Ovary (tissue), 3 donors: ENCODE data around the gene COPS7B.

Experiments used
- POLR2A ChIP-seq: fragments of 450-650 bp; IDR thresholded peaks from one replicate; pipeline ENCODE4 v1.6.1; 2017; ENCODE audit warnings: antibody characterized with exemption, mild to moderate bottlenecking, moderate library complexity
- TF ChIP-seq, protein P1 (sequence below), 3 donors: fragments of 450-650 bp in 2 of 3; fragments of 200-600 bp in 1 of 3; IDR thresholded peaks; one replicate each; pipeline versions ENCODE4 v1.5.1 to v1.8.0; 2016 to 2022; ENCODE audit warnings: antibody characterized with exemption in 3 of 3, mild to moderate bottlenecking in 1 of 3
- donor health status: DM: no; HTN: no; CAD: no.

DNA sequence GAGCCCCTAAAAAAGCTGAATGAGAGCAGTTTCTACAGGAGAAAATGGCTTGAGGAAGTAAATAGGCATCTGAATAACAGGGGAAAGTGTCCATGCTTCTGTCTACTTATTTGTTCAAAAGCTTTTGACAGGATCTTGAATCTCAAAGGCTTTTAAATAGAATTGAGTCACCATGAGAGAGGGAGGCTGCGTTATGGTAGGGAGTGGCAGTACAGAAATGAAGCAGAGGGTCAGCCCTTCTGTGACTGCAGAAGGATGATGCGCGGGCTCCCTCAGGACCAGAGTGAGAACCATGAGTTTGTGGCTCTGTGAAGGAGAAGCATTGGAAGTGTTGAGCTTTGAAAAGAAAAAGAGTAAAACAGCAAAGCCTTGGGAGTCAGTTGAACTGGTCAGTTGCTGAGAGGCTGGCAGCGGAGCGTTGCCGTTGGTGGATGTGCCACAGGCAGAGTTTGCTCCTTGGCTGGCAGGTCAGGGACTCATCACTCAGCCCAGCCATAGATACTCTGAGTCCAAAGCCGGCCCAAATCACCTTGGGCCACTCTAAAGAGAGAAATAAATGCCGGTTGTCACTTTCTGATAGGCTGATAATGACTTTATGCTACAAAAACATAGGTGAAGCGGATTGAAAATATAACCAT is 17.4 kb downstream of the COPS7B start:
- TF ChIP-seq, protein P1, sequence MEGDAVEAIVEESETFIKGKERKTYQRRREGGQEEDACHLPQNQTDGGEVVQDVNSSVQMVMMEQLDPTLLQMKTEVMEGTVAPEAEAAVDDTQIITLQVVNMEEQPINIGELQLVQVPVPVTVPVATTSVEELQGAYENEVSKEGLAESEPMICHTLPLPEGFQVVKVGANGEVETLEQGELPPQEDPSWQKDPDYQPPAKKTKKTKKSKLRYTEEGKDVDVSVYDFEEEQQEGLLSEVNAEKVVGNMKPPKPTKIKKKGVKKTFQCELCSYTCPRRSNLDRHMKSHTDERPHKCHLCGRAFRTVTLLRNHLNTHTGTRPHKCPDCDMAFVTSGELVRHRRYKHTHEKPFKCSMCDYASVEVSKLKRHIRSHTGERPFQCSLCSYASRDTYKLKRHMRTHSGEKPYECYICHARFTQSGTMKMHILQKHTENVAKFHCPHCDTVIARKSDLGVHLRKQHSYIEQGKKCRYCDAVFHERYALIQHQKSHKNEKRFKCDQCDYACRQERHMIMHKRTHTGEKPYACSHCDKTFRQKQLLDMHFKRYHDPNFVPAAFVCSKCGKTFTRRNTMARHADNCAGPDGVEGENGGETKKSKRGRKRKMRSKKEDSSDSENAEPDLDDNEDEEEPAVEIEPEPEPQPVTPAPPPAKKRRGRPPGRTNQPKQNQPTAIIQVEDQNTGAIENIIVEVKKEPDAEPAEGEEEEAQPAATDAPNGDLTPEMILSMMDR (IDR thresholded peaks at IDR 0.05), result no peak
- TF ChIP-seq POLR2A, result no peak
